OCI-LY7 (cell line): Measurements from ENCODE around the gene CEACAM7.

Experiments used
- CTCF ChIP-seq: fragments of 200-600 bp; sonication (generic); conservative IDR thresholded peaks from 2 replicates; pipeline ENCODE4 v1.5.1; 2014; ENCODE audit warnings: mild to moderate bottlenecking, antibody characterized with exemption, low read length, moderate library complexity, mixed read lengths
- EZH2phosphoT487 ChIP-seq: fragments of 200-600 bp; sonication (generic); IDR thresholded peaks from 2 replicates; pipeline ENCODE4 v1.6.1; 2018; ENCODE audit warnings: low read depth, borderline replicate concordance, mild to moderate bottlenecking, mixed run types, antibody characterized with exemption, low read length, moderate library complexity, mixed read lengths

GRCh38 chr19:41699231-41699967 lies 11.3 kb upstream of the CEACAM7 start:
- TF ChIP-seq CTCF: no peak
- TF ChIP-seq EZH2phosphoT487: no peak
